ENCODE measurements around the gene SPINT2.

The SPINT2 gene

GRCh38 chr19:38265213-38265861 lies 964 bp downstream of the SPINT2 start:
- in situ Hi-C loops (cut with HindIII; ENCODE audit: low sequenced_read_pairs): loop anchor here (5.0 kb wide), 2 partner anchors 33 to 92 kb away; no protein-coding TSS in a partner anchor

GRCh38 chr19:38265921-38266429 lies 1.6 kb downstream of the SPINT2 start:
- in situ Hi-C loops (cut with HindIII; ENCODE audit: low sequenced_read_pairs): loop anchor here (5.0 kb wide), 2 partner anchors 34 to 91 kb away; no protein-coding TSS in a partner anchor

GRCh38 chr19:38266981-38267597 lies 2.7 kb downstream of the SPINT2 start:
- in situ Hi-C loops (cut with HindIII; ENCODE audit: low sequenced_read_pairs): loop anchor here (5.0 kb wide), 2 partner anchors 35 to 90 kb away; no protein-coding TSS in a partner anchor

GRCh38 chr19:38267761-38268483 lies 3.5 kb downstream of the SPINT2 start:
- in situ Hi-C loops (cut with HindIII; ENCODE audit: low sequenced_read_pairs): loop anchor here (5.0 kb wide), 2 partner anchors 36 to 89 kb away; no protein-coding TSS in a partner anchor

GRCh38 chr19:38268539-38268938 lies 4.2 kb downstream of the SPINT2 start:
- in situ Hi-C loops (cut with HindIII; ENCODE audit: low sequenced_read_pairs): loop anchor here (5.0 kb wide), 2 partner anchors 36 to 89 kb away; no protein-coding TSS in a partner anchor

- in situ Hi-C loops (cut with HindIII; ENCODE audit: low sequenced_read_pairs): no loop called here
Measured at GRCh38 chr19:38270587-38271167, 6.3 kb downstream of the SPINT2 start.

- in situ Hi-C loops (cut with HindIII; ENCODE audit: low sequenced_read_pairs): no loop called here
Measured at GRCh38 chr19:38273499-38273898, 9.1 kb downstream of the SPINT2 start.

- in situ Hi-C loops (cut with HindIII; ENCODE audit: low sequenced_read_pairs): no loop called here
Measured at GRCh38 chr19:38274739-38275138, 10.4 kb downstream of the SPINT2 start.

- in situ Hi-C loops (cut with HindIII; ENCODE audit: low sequenced_read_pairs): no loop called here
Measured at GRCh38 chr19:38276942-38277517, 12.7 kb downstream of the SPINT2 start.

GRCh38 chr19:38277549-38277948 lies 13.2 kb downstream of the SPINT2 start:
- in situ Hi-C loops (cut with HindIII; ENCODE audit: low sequenced_read_pairs): no loop called here

GRCh38 chr19:38277969-38278680 lies 13.8 kb downstream of the SPINT2 start:
- in situ Hi-C loops (cut with HindIII; ENCODE audit: low sequenced_read_pairs): no loop called here

- in situ Hi-C loops (cut with HindIII; ENCODE audit: low sequenced_read_pairs): no loop called here
Measured at GRCh38 chr19:38278751-38279150, 14.4 kb downstream of the SPINT2 start.

GRCh38 chr19:38280030-38280921 lies 15.9 kb downstream of the SPINT2 start:
- in situ Hi-C loops (cut with HindIII; ENCODE audit: low sequenced_read_pairs): no loop called here

- in situ Hi-C loops (cut with HindIII; ENCODE audit: low sequenced_read_pairs): no loop called here
Measured at GRCh38 chr19:38281811-38282566, 17.6 kb downstream of the SPINT2 start.

GRCh38 chr19:38283271-38283670 lies 18.9 kb downstream of the SPINT2 start:
- in situ Hi-C loops (cut with HindIII; ENCODE audit: low sequenced_read_pairs): no loop called here

- in situ Hi-C loops (cut with HindIII; ENCODE audit: low sequenced_read_pairs): no loop called here
Measured at GRCh38 chr19:38284422-38284821, 20.0 kb downstream of the SPINT2 start.

- in situ Hi-C loops (cut with HindIII; ENCODE audit: low sequenced_read_pairs): no loop called here
Measured at GRCh38 chr19:38285567-38285966, 21.2 kb downstream of the SPINT2 start.

GRCh38 chr19:38287604-38288003 lies 23.2 kb downstream of the SPINT2 start:
- in situ Hi-C loops (cut with HindIII; ENCODE audit: low sequenced_read_pairs): no loop called here

Measured in endothelial cell of hepatic sinusoid (primary cell).